RWPE1 (cell line): Measurements from ENCODE around the gene CNIH3.
"Not testable (repeated sequence)": the region's sequence is repeated elsewhere in the genome, so short reads cannot be mapped to it uniquely, and the experiment has no call there.

Source experiments
- CTCF ChIA-PET: fragments of 350-600 bp; sonication (Branson Sonifier 250); formaldehyde crosslinking; extraction: SDS; loops from one replicate; lab custom pipeline; 2021; lab: Yijun Ruan, JAX
- POLR2A ChIA-PET: fragments of 400-600 bp; formaldehyde crosslinking; extraction: SDS; loops from one replicate; lab custom pipeline; 2020; ENCODE audit warnings: antibody characterized with exemption; ENCODE audit not compliant: low non-redundant PET; lab: Yijun Ruan, JAX
- DNase-seq: peaks from one replicate; pipeline ENCODE4 v3.0.0; 2012; ENCODE audit warnings: low spot score
- H3K27ac ChIP-seq: fragments of 450-650 bp; 2 replicates; pipeline ENCODE4 v1.5.1; 2017
- TF ChIP-seq, protein P1 (sequence below): fragments of 450-650 bp; conservative IDR thresholded peaks from 2 replicates; pipeline ENCODE4 v1.5.1; 2017; ENCODE audit warnings: low read depth, mild to moderate bottlenecking

The CNIH3 gene

DNA sequence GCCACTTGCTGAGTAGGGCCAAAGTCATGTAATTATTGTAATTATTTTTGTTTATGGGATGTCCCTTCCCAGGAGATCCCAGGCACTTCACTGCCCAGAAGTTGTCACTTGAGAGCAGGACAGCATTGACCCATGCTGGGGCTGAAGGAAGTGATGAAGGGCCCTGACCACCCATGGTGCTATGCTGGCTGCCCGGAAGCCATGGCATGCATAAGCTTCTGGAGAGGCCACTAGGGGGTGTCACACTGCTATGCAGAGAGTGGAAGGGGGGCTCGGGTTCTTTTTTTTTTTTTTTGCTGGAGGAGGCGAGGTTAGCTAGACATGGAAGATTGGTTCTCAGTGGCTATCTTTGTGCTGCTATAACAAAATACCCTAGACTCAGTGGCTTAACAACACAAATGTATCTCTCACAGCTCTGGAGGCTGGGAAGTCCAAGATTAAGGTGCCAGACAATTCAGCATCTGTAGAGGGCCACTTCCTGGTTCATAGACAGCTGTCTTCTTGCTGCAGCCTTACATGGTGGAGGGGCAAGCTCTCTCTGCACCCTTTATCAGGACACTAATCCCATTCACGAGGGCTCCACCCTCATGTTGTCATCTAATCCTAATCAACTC, 84.9 kb downstream of the CNIH3 start:
- H3K27ac ChIP-seq: no peak overlapping the region
- CTCF ChIA-PET: interaction anchor here (0.6 kb wide), 1 partner anchor 224 kb away, joined by 7 read pairs; no protein-coding TSS in a partner anchor
- TF ChIP-seq, protein P1, sequence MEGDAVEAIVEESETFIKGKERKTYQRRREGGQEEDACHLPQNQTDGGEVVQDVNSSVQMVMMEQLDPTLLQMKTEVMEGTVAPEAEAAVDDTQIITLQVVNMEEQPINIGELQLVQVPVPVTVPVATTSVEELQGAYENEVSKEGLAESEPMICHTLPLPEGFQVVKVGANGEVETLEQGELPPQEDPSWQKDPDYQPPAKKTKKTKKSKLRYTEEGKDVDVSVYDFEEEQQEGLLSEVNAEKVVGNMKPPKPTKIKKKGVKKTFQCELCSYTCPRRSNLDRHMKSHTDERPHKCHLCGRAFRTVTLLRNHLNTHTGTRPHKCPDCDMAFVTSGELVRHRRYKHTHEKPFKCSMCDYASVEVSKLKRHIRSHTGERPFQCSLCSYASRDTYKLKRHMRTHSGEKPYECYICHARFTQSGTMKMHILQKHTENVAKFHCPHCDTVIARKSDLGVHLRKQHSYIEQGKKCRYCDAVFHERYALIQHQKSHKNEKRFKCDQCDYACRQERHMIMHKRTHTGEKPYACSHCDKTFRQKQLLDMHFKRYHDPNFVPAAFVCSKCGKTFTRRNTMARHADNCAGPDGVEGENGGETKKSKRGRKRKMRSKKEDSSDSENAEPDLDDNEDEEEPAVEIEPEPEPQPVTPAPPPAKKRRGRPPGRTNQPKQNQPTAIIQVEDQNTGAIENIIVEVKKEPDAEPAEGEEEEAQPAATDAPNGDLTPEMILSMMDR: no peak
- no peak for DNase-seq
- POLR2A ChIA-PET: no interaction called here

DNA sequence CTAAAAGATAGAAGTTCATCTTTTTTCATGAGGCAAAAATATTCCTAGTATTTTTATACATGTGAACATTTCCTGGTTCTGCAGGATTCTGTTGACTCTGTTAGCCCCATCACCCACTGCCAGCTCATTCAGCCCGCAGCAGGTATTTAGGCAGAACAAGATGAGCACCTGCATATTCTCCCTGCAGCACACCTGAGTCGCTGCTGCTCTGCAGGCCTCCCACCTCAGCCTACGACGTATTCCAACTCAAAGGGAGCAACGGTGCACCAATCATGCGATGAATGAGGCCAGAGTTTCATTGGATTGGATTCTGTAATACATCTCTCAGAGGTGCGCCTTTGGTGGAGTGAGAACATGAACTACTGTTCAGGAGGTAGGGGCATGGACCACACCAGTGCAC, 87.6 kb downstream of the CNIH3 start:
- DNase-seq: no peak
- POLR2A ChIA-PET: no interaction called here
- H3K27ac ChIP-seq: no peak overlapping the region
- TF ChIP-seq, protein P1: no peak
- CTCF ChIA-PET: interaction anchor here (0.6 kb wide), 1 partner anchor 526 kb away, joined by 3 read pairs; no protein-coding TSS in a partner anchor

DNA sequence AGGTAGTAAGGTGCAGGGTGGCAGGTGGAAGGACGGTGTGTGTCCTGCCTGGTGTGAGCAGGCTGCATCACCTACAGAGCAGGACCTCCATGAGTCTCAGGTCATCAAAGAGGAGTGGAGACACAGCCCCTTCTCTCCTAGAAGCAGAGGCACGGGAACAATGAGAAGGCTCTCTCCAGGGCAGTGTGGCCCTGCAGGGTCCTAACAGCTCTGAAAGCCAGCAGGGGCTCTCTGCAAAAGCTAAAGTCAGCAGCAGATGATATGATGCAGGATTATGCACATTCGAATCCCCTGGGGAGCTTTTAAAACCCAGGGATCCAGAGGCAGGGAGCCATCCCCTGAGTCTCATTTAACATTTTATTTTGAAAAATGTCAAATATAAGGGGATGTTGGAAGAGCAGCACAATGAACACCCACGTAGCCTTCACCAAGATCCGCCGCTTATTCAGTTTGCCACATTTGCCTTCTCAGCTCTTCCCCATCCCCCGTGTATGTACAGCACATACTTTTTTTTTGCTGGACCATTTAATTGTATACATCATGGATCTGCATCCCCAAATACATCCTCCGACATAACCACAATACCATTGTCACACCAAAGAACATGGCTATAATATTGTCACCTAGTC, 88.1 kb downstream of the CNIH3 start:
- H3K27ac ChIP-seq: no peak overlapping the region
- DNase-seq: no peak
- ChIA-PET CTCF (interaction anchor here (0.6 kb wide), 1 partner anchor 526 kb away, joined by 3 read pairs; no protein-coding TSS in a partner anchor), POLR2A (no interaction called here)
- TF ChIP-seq, protein P1: no peak

DNA sequence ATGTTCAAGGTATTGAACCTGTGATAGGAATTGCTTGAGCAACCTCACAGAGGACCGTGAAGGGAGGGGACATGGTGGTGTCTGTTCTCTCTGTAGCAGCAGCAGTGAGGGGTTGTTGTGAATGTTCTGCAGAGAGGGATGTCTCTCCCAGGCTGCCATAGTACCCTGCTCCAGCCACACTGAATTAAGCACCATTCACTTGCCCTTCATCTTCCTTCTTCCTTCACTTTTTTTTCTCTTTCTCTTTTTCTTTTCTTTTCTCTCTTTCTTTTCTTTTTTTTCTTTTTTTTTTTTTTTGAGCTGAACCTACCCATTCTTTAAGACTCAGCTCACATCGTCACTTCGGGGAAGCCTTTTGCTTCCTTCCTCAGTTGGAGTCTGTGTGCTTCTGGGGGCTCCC, 89.5 kb downstream of the CNIH3 start:
- ChIA-PET POLR2A (no interaction called here), CTCF (no interaction called here)
- no peak overlapping the region for H3K27ac ChIP-seq
- DNase-seq: no peak
- TF ChIP-seq, protein P1: no peak

DNA sequence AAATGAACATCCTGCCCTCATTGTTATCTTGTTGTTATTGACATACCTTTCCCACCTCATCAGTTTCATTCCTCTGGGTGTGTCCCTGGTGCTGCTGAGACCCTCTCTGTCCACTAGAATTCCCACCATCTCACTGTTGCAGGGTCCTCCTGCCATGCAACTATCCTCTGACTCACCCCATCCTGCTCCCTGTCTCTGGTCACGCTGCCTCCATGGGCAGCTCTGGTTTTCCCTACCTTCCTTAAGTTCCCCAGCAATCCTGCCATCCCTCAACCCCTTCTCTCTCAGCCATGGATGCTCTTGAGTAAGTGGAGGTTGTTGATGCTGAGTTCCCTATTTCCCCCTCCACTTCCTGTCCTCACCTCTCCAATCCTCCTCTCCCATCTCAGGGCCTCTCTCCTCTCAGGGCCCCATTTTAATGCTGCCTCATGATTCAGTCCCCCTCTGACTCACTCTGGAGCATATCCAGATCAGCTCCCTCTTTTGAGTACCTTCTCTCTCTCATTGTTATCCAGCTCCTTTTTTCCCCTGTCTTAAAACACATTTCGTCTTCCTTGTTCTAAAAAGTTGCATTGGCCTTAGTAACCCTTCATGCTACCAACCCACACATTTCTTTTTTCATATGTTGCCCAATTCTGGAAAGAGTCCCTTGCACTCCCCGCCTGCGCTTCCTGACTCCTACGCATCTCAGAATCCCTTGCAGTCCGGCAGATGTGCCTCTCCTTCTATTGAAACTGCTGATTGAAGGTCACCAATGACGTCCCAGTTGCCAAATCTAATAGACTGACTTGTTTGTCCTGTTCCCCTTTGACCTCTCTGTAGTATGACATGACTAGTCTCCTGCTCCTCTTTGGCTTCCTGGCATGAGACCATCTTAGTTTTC, 92.0 kb downstream of the CNIH3 start:
- H3K27ac ChIP-seq: no peak overlapping the region
- CTCF ChIA-PET: interaction anchor here (0.6 kb wide), 1 partner anchor 11 kb away, joined by 7 read pairs; no protein-coding TSS in a partner anchor
- TF ChIP-seq, protein P1: no peak
- DNase-seq: peak; percentile 56
- POLR2A ChIA-PET: no interaction called here

DNA sequence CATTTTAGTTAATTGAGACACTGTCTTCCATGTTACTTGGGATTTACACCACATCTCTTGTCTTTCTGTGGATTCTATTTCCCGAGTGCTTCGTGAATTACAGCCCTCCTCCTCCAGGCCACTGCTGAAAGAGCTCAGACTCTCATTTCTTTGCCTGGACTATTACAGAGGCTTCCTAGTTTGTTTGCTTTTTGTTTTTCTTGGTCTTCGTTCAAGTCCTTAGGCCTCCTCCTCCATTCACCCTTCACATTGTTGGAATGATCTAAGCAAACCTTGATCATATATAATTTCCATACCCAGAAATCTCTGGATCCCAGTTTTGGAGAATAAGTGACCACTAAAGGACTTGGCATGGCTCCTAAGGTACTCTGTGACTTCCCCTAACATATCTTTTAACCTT, 94.1 kb downstream of the CNIH3 start:
- no peak for DNase-seq
- CTCF ChIA-PET: no interaction called here
- POLR2A ChIA-PET: no interaction called here
- TF ChIP-seq, protein P1: no peak
- no peak overlapping the region for H3K27ac ChIP-seq

DNA sequence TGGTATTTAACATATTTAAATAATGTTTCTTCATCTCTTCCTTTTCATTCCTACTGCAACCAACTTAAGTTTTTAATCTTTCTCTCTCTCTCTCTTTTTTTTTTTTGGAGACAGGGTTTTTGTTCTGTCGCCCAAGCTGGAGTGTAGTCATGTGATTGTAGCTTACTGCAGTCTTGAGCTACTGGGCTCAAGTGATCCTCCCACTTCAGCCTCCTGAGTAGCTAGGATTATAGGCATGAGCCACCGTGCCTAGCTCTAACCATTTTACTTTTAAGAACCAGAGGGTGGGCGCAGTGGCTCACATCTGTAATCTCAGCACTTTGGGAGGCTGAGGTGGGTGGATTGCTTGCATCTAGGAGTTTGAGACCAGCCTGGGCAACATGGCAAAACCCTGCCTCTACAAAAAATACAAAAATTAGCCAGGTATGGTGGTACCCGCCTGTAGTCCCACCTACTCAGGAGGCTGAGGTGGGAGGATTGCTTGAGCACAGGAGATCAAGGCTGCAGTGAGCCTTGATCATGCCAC, 95.2 kb downstream of the CNIH3 start:
- POLR2A ChIA-PET, CTCF ChIA-PET: not testable (repeated sequence)

More for the DNA sequence above, 95.2 kb downstream of the CNIH3 start:
- not testable (repeated sequence) for H3K27ac ChIP-seq, DNase-seq
